HEK293 (cell line): ENCODE results near the gene CFAP69.

Experiments
- CTCF ChIA-PET: fragments of 350-600 bp; formaldehyde crosslinking; extraction: SDS; loops from one replicate; lab custom pipeline; 2021; ENCODE audit warnings: antibody characterized with exemption; lab: Yijun Ruan, JAX
- POLR2A ChIA-PET: fragments of 300-600 bp; formaldehyde crosslinking; extraction: SDS; loops from one replicate; lab custom pipeline; 2020; ENCODE audit warnings: antibody characterized with exemption, inconsistent platforms; lab: Yijun Ruan, JAX
- H3K27ac ChIP-seq: fragments of 200-500 bp; sonication (Bioruptor generic); 2 replicates; pipeline ENCODE4 v1.5.1; 2014; ENCODE audit warnings: low read depth, low read length, control low read depth, inconsistent platforms; ENCODE audit errors: extremely low read depth
- H3K36me3 ChIP-seq, 2 experiments: fragments of 200-500 bp in 1 of 2; sonication (Bioruptor generic) in 1 of 2; 1 replicate in 1 of 2; 2 replicates in 1 of 2; pipeline ENCODE4 v1.5.1; 2014 to 2017; ENCODE audit warnings: inconsistent platforms in 2 of 2, low read length in 2 of 2; ENCODE audit not compliant: control insufficient read depth in 2 of 2, insufficient read depth in 1 of 2
- H3K4me1 ChIP-seq: fragments of 200-500 bp; sonication (Bioruptor generic); 2 replicates; pipeline ENCODE4 v1.5.1; 2014; ENCODE audit warnings: mild to moderate bottlenecking, low read length, inconsistent platforms; ENCODE audit not compliant: control insufficient read depth, insufficient read depth
- H3K4me3 ChIP-seq: 2 replicates; pipeline ENCODE4 v1.5.1; 2011; ENCODE audit warnings: low read depth, mild to moderate bottlenecking, control low read depth, low read length, moderate library complexity
- H3K9me3 ChIP-seq: fragments of 200-500 bp; sonication (Bioruptor generic); 2 replicates; pipeline ENCODE4 v1.5.1; 2014; ENCODE audit warnings: low read depth, low read length, inconsistent platforms; ENCODE audit not compliant: control insufficient read depth, insufficient read depth
- AEBP2 ChIP-seq: fragments of 450-650 bp; formaldehyde crosslinking; IDR thresholded peaks from 2 replicates; pipeline ENCODE4 v1.5.1; 2016; ENCODE audit warnings: missing biosample characterization, missing genetic modification characterization, borderline replicate concordance
- EGR2 ChIP-seq: fragments of 450-650 bp; formaldehyde crosslinking; IDR thresholded peaks from 2 replicates; pipeline ENCODE4 v1.5.1; 2016; ENCODE audit warnings: low read depth, missing biosample characterization, missing genetic modification characterization
- GLI2 ChIP-seq: fragments of 450-650 bp; formaldehyde crosslinking; IDR thresholded peaks from 2 replicates; pipeline ENCODE4; 2017; ENCODE audit warnings: missing biosample characterization, missing genetic modification characterization, low read depth, borderline replicate concordance
- GLIS2 ChIP-seq: fragments of 450-650 bp; formaldehyde crosslinking; IDR thresholded peaks from 2 replicates; pipeline ENCODE4 v1.5.1; 2016; ENCODE audit warnings: missing biosample characterization, missing genetic modification characterization
- HOXA7 ChIP-seq: sonication (generic); formaldehyde crosslinking; IDR thresholded peaks from 2 replicates; pipeline ENCODE4 v1.8.1; 2022; ENCODE audit warnings: missing genetic modification reagents, borderline replicate concordance
- PRDM10 ChIP-seq: fragments of 450-650 bp; formaldehyde crosslinking; IDR thresholded peaks from 2 replicates; pipeline ENCODE4 v1.5.1; 2016; ENCODE audit warnings: missing biosample characterization, missing genetic modification characterization
- SP2 ChIP-seq: fragments of 450-650 bp; formaldehyde crosslinking; IDR thresholded peaks from 2 replicates; pipeline ENCODE4 v1.5.1; 2016; ENCODE audit warnings: missing biosample characterization, missing genetic modification characterization
- WT1 ChIP-seq: fragments of 450-650 bp; formaldehyde crosslinking; IDR thresholded peaks from 2 replicates; pipeline ENCODE4 v1.5.1; 2016; ENCODE audit warnings: missing biosample characterization, missing genetic modification characterization
- ZFP3 ChIP-seq: fragments of 450-650 bp; formaldehyde crosslinking; IDR thresholded peaks from 2 replicates; pipeline ENCODE4 v1.5.1; 2016; ENCODE audit warnings: low read depth, missing biosample characterization, missing genetic modification characterization
- ZFP41 ChIP-seq: fragments of 450-650 bp; formaldehyde crosslinking; IDR thresholded peaks from 2 replicates; pipeline ENCODE4 v1.5.1; 2016; ENCODE audit warnings: missing biosample characterization, missing genetic modification characterization, borderline replicate concordance
- ZNF140 ChIP-seq: fragments of 450-650 bp; formaldehyde crosslinking; IDR thresholded peaks from 2 replicates; pipeline ENCODE4 v1.5.1; 2016; ENCODE audit warnings: missing biosample characterization, missing genetic modification characterization
- ZNF148 ChIP-seq: fragments of 450-650 bp; formaldehyde crosslinking; IDR thresholded peaks from 2 replicates; pipeline ENCODE4 v1.5.0; 2017; ENCODE audit warnings: missing biosample characterization, missing genetic modification characterization, borderline replicate concordance
- ZNF157 ChIP-seq: fragments of 450-650 bp; formaldehyde crosslinking; IDR thresholded peaks from 2 replicates; pipeline ENCODE4 v1.5.1; 2016; ENCODE audit warnings: missing biosample characterization, missing genetic modification characterization
- ZNF223 ChIP-seq: fragments of 450-650 bp; formaldehyde crosslinking; IDR thresholded peaks from 2 replicates; pipeline ENCODE4 v1.5.1; 2016; ENCODE audit warnings: missing biosample characterization, missing genetic modification characterization
- ZNF37A ChIP-seq: fragments of 450-650 bp; IDR thresholded peaks from 2 replicates; pipeline ENCODE4 v1.5.1; 2018; ENCODE audit warnings: missing biosample characterization, missing genetic modification characterization
- ZNF521 ChIP-seq: fragments of 450-650 bp; formaldehyde crosslinking; IDR thresholded peaks from 2 replicates; pipeline ENCODE4 v1.5.1; 2017; ENCODE audit warnings: missing biosample characterization, mild to moderate bottlenecking, missing genetic modification characterization
- ZNF76 ChIP-seq: fragments of 450-650 bp; formaldehyde crosslinking; IDR thresholded peaks from 2 replicates; pipeline ENCODE4; 2016; ENCODE audit warnings: low read depth, missing biosample characterization, missing genetic modification characterization, borderline replicate concordance
- ZSCAN16 ChIP-seq: fragments of 450-650 bp; formaldehyde crosslinking; IDR thresholded peaks from 2 replicates; pipeline ENCODE4 v1.5.1; 2016; ENCODE audit warnings: missing biosample characterization, missing genetic modification characterization

Gene CFAP69

GRCh38 chr7:90225601-90226000 is 19.4 kb upstream of the CFAP69 start:
- Histone ChIP-seq H3K4me3 (no peak overlapping the region), H3K36me3 (no peaks in the 10 kb centered on the region), H3K9me3 (no peaks in the 10 kb centered on the region), H3K4me1 (no peaks in the 10 kb centered on the region), H3K27ac (no peak overlapping the region)
- POLR2A ChIA-PET: no interaction called here
- TF ChIP-seq GLIS2 (tag by site-specific recombination) (no peak), ZFP41 (no peak), SP2 (tag by site-specific recombination) (no peak), ZNF223 (tag by site-specific recombination) (no peak), GLI2 (tag by site-specific recombination) (no peak), EGR2 (tag by site-specific recombination) (no peak)
- CTCF ChIA-PET: no interaction called here

- TF ChIP-seq ZNF140 (no peak), ZNF521 (no peak), ZNF37A (tag by site-specific recombination) (no peak), WT1 (tag by site-specific recombination) (no peak), PRDM10 (tag by site-specific recombination) (no peak), ZNF223 (tag by site-specific recombination) (no peak), HOXA7 (CRISPR knock-in tag) (no peak), ZFP3 (tag by site-specific recombination) (no peak)
- Histone ChIP-seq H3K36me3 (no peaks in the 10 kb centered on the region), H3K4me3 (no peak overlapping the region), H3K27ac (no peak overlapping the region), H3K9me3 (no peaks in the 10 kb centered on the region), H3K4me1 (no peaks in the 10 kb centered on the region)
- ChIA-PET CTCF (interaction anchor here (1.4 kb wide), 1 partner anchor 201 kb away, joined by 9 read pairs; no protein-coding TSS in a partner anchor), POLR2A (no interaction called here)
These were observed 17.7 kb upstream of the CFAP69 start for GRCh38 chr7:90227259-90227658.

GRCh38 chr7:90229682-90230081 is 15.3 kb upstream of the CFAP69 start:
- ChIA-PET POLR2A (interaction anchor here (2.0 kb wide), 1 partner anchor 18 kb away, joined by 8 read pairs; the partner anchor contains the start of gene STEAP2), CTCF (interaction anchor here (0.6 to 1.5 kb wide), 3 partner anchors 18 to 685 kb away, joined by 3 to 6 read pairs (median 4); partner anchors contain the start of gene STEAP2)
- Histone ChIP-seq H3K4me1 (no peaks in the 10 kb centered on the region), H3K4me3 (no peak overlapping the region), H3K9me3 (no peaks in the 10 kb centered on the region), H3K36me3 (no peaks in the 10 kb centered on the region; a peak in 1 of 3 replicates), H3K27ac (no peak overlapping the region)
- no peak for TF ChIP-seq ZNF76 (tag by site-specific recombination)
- no peak for TF ChIP-seq ZNF148 (tag by site-specific recombination)
- TF ChIP-seq AEBP2 (tag by site-specific recombination): no peak
- no peak for TF ChIP-seq ZNF157 (tag by site-specific recombination)
- TF ChIP-seq ZSCAN16: no peak
